Mesothelial cell of epicardium (in vitro differentiated cells): Measurements from ENCODE around the gene CMIP. TPM values are rescaled to one million over a fixed set of nuclear protein-coding genes. Genes with fewer than 3 reads are reported as not detected.

ENCODE experiments used
- DNase-seq, 2 experiments: peaks; one replicate each; pipeline ENCODE4 v3.0.0; 2021; ENCODE audit warnings: low spot score in 2 of 2; ENCODE audit not compliant: unreplicated experiment in 2 of 2
- H3K27ac Mint-ChIP-seq: 2 replicates; pipeline ENCODE4 v1.8.0; 2021; ENCODE audit warnings: mixed read lengths
- H3K27me3 Mint-ChIP-seq: 2 replicates; pipeline ENCODE4 v1.8.0; 2021; ENCODE audit warnings: low read depth, mixed read lengths
- H3K36me3 Mint-ChIP-seq: 2 replicates; pipeline ENCODE4 v1.8.0; 2021; ENCODE audit warnings: mixed read lengths
- H3K4me1 Mint-ChIP-seq: 2 replicates; pipeline ENCODE4 v1.8.0; 2021; ENCODE audit warnings: mixed read lengths
- H3K4me3 Mint-ChIP-seq: 2 replicates; pipeline ENCODE4 v1.8.0; 2021; ENCODE audit warnings: mild to moderate bottlenecking, moderate library complexity, mixed read lengths
- H3K9me3 Mint-ChIP-seq: 2 replicates; pipeline ENCODE4 v1.8.0; 2021; ENCODE audit warnings: mixed read lengths
- CTCF ChIP-seq: fragments of 200-600 bp; sonication (generic); IDR thresholded peaks from one replicate; pipeline ENCODE4 v1.5.0; 2021; ENCODE audit warnings: antibody characterized with exemption; ENCODE audit not compliant: unreplicated experiment
- total RNA-seq: library from RNA; stranded (reverse); gene quantifications from 3 replicates; pipeline ENCODE4 v1.2.1, GENCODE V29; 2021

The CMIP gene
- total RNA-seq, 1 donor from 2014 or later = 71.0 TPM

GRCh38 chr16:81661082-81661481, 216.5 kb downstream of the CMIP start:
- Mint-ChIP-seq H3K36me3 (peaks cover 32% of the 10 kb centered on the region), H3K9me3 (no peaks in the 10 kb centered on the region), H3K4me1 (no peaks in the 10 kb centered on the region), H3K27me3 (no peaks in the 10 kb centered on the region), H3K4me3 (no peak overlapping the region), H3K27ac (no peak overlapping the region)
- TF ChIP-seq CTCF = no peak
- DNase-seq = no peak

GRCh38 chr16:81664153-81664552, 219.5 kb downstream of the CMIP start:
- Mint-ChIP-seq H3K9me3 (no peaks in the 10 kb centered on the region), H3K27ac (no peak overlapping the region), H3K4me3 (no peak overlapping the region), H3K36me3 (peaks cover 24% of the 10 kb centered on the region), H3K4me1 (peaks cover 8% of the 10 kb centered on the region), H3K27me3 (no peaks in the 10 kb centered on the region)
- TF ChIP-seq CTCF = no peak
- no peak for DNase-seq

- no peak overlapping the region for H3K27ac Mint-ChIP-seq
These were observed 221.0 kb downstream of the CMIP start for GRCh38 chr16:81665588-81665987.

GRCh38 chr16:81666113-81666512, 221.5 kb downstream of the CMIP start:
- H3K36me3 Mint-ChIP-seq = peaks cover 23% of the 10 kb centered on the region
- peak overlapping the region; percentile 47 for H3K27ac Mint-ChIP-seq
- no peak for TF ChIP-seq CTCF
- peaks cover 8% of the 10 kb centered on the region for H3K4me1 Mint-ChIP-seq
- H3K4me3 Mint-ChIP-seq = no peak overlapping the region
- H3K27me3 Mint-ChIP-seq = no peaks in the 10 kb centered on the region
- DNase-seq = no peak
- H3K9me3 Mint-ChIP-seq = no peaks in the 10 kb centered on the region

More at GRCh38 chr16:81665588-81665987, 221.0 kb downstream of the CMIP start:
- Mint-ChIP-seq H3K4me1 (peaks cover 8% of the 10 kb centered on the region), H3K4me3 (no peak overlapping the region), H3K27me3 (no peaks in the 10 kb centered on the region), H3K36me3 (peaks cover 25% of the 10 kb centered on the region), H3K9me3 (no peaks in the 10 kb centered on the region)
- no peak for DNase-seq
- TF ChIP-seq CTCF = no peak

- no peaks in the 10 kb centered on the region for H3K9me3 Mint-ChIP-seq
- H3K36me3 Mint-ChIP-seq = peaks cover 29% of the 10 kb centered on the region
- DNase-seq = no peak
- H3K4me1 Mint-ChIP-seq = peaks cover 8% of the 10 kb centered on the region
- H3K27ac Mint-ChIP-seq = peak overlapping the region; percentile 69
- H3K27me3 Mint-ChIP-seq = no peaks in the 10 kb centered on the region
- no peak overlapping the region for H3K4me3 Mint-ChIP-seq
- TF ChIP-seq CTCF = no peak
These were observed 223.9 kb downstream of the CMIP start for GRCh38 chr16:81668243-81669097.
